Endodermal cell (in vitro differentiated cells): ENCODE results near the gene ARL2BP. TPM values are rescaled to one million over a fixed set of nuclear protein-coding genes. Genes with fewer than 3 reads are reported as not detected.
A peak's percentile ranks its signal among the peaks of the same experiment; 100 is the strongest.

Experiments used
- DNase-seq: peaks from one replicate; pipeline ENCODE4 v3.0.0-alpha.2; 2017
- H3K27ac ChIP-seq: 2 replicates; pipeline ENCODE4 v1.5.1; 2013; ENCODE audit warnings: mild to moderate bottlenecking, low read depth, low read length, moderate library complexity
- H3K27me3 ChIP-seq: 2 replicates; pipeline ENCODE4 v1.6.1; 2013; ENCODE audit warnings: mild to moderate bottlenecking, low read length, moderate library complexity; ENCODE audit not compliant: insufficient read depth, control insufficient read depth, poor library complexity, severe bottlenecking
- H3K36me3 ChIP-seq: 2 replicates; pipeline ENCODE4 v1.7.0; 2013; ENCODE audit warnings: mild to moderate bottlenecking, low read length, moderate library complexity; ENCODE audit not compliant: control insufficient read depth, insufficient read depth
- H3K4me1 ChIP-seq: one replicate; pipeline ENCODE4 v1.7.0; 2013; ENCODE audit warnings: low read length; ENCODE audit not compliant: control insufficient read depth, insufficient read depth
- H3K4me3 ChIP-seq: 2 replicates; pipeline ENCODE4 v1.5.1; 2013; ENCODE audit warnings: mild to moderate bottlenecking, low read length, moderate library complexity
- H3K9ac ChIP-seq: 2 replicates; pipeline ENCODE4 v1.6.1; 2013; ENCODE audit warnings: mild to moderate bottlenecking, low read length, moderate library complexity; ENCODE audit not compliant: poor library complexity, severe bottlenecking; ENCODE audit errors: extremely low read depth
- H3K9me3 ChIP-seq: 2 replicates; pipeline ENCODE4 v1.6.1; 2013; ENCODE audit warnings: mild to moderate bottlenecking, low read length, moderate library complexity; ENCODE audit not compliant: control insufficient read depth
- H3K27ac Mint-ChIP-seq: 2 replicates; pipeline ENCODE4 v1.8.0; 2020; ENCODE audit warnings: mixed read lengths
- H3K27me3 Mint-ChIP-seq: 2 replicates; pipeline ENCODE4 v1.8.0; 2021; ENCODE audit warnings: mild to moderate bottlenecking, mixed read lengths; ENCODE audit not compliant: insufficient read depth
- H3K36me3 Mint-ChIP-seq: 2 replicates; pipeline ENCODE4 v1.8.0; 2020; ENCODE audit warnings: low read depth, mixed read lengths
- H3K4me1 Mint-ChIP-seq: 2 replicates; pipeline ENCODE4 v1.8.0; 2020; ENCODE audit warnings: mixed read lengths
- H3K4me3 Mint-ChIP-seq: 2 replicates; pipeline ENCODE4 v1.8.0; 2020; ENCODE audit warnings: mild to moderate bottlenecking, moderate library complexity, mixed read lengths
- H3K9me3 Mint-ChIP-seq: 2 replicates; pipeline ENCODE4 v1.8.0; 2020; ENCODE audit warnings: mild to moderate bottlenecking, mixed read lengths
- CTCF ChIP-seq: fragments of 200-600 bp; sonication (generic); conservative IDR thresholded peaks from 2 replicates; pipeline ENCODE4 v1.5.0; 2021; ENCODE audit warnings: antibody characterized with exemption, mild to moderate bottlenecking
- WGBS, 2 experiments: methylation state at CpG; one replicate each; pipeline versions ENCODE4 v1.1.5 to v1.1.7; 2013; ENCODE audit warnings: missing lambda C conversion rate in 2 of 2, mixed read lengths in 1 of 2; ENCODE audit not compliant: insufficient coverage in 1 of 2, insufficient read length in 1 of 2; 5-methylcytosine and 5-hydroxymethylcytosine counted together
- total RNA-seq, 2 donors: library from RNA; stranded (reverse); fragmentation: NEBNext Ultra II Directional in 1 of 2; extraction: Animal tissue kit (Norgen Biotek cat#: 25700) in 1 of 2; gene quantifications; 2 replicates in 1 of 2; 3 replicates in 1 of 2; pipeline ENCODE4 v1.2.1, GENCODE V29; 2021

ARL2BP gene
- total RNA-seq, 2 donors from 2014 or later, result 22.6 to 31.3 TPM

GRCh38 chr16:57234707-57235092 lies 10.4 kb upstream of the ARL2BP start:
- DNase-seq, result no peak
- Mint-ChIP-seq H3K4me1 (no peaks in the 10 kb centered on the region), H3K27ac (no peak overlapping the region), H3K36me3 (peaks cover 75% of the 10 kb centered on the region), H3K4me3 (no peak overlapping the region), H3K9me3 (no peaks in the 10 kb centered on the region), H3K27me3 (no peaks in the 10 kb centered on the region)
- H3K36me3 ChIP-seq, result peaks cover 89% of the 10 kb centered on the region
- no peak overlapping the region for H3K27ac ChIP-seq
- H3K4me1 ChIP-seq, result no peaks in the 10 kb centered on the region
- no peak overlapping the region for H3K4me3 ChIP-seq
- no peak overlapping the region for H3K9ac ChIP-seq
- H3K9me3 ChIP-seq, result no peaks in the 10 kb centered on the region
- no peak for TF ChIP-seq CTCF
- H3K27me3 ChIP-seq, result no peaks in the 10 kb centered on the region

- Histone ChIP-seq H3K27ac (no peak overlapping the region), H3K9ac (no peak overlapping the region), H3K9me3 (no peaks in the 10 kb centered on the region), H3K4me3 (no peak overlapping the region), H3K4me1 (no peaks in the 10 kb centered on the region), H3K27me3 (no peaks in the 10 kb centered on the region), H3K36me3 (peaks cover 90% of the 10 kb centered on the region)
- H3K4me3 Mint-ChIP-seq, result no peak overlapping the region
- H3K27ac Mint-ChIP-seq, result peak overlapping the region; percentile 18
- no peak for TF ChIP-seq CTCF
- 88 to 93% methylated on average over 6 to 8 of the region's 8 CpGs for WGBS, 2 experiments
- H3K9me3 Mint-ChIP-seq, result no peaks in the 10 kb centered on the region
- peaks cover 75% of the 10 kb centered on the region for H3K36me3 Mint-ChIP-seq
- no peaks in the 10 kb centered on the region for H3K4me1 Mint-ChIP-seq
- no peak for DNase-seq
- no peaks in the 10 kb centered on the region for H3K27me3 Mint-ChIP-seq
These were observed 9.7 kb upstream of the ARL2BP start for GRCh38 chr16:57235128-57236021.

GRCh38 chr16:57236022-57236350 lies 9.1 kb upstream of the ARL2BP start:
- no peak overlapping the region for H3K4me3 Mint-ChIP-seq
- Histone ChIP-seq H3K27ac (no peak overlapping the region), H3K4me3 (no peak overlapping the region), H3K4me1 (no peaks in the 10 kb centered on the region), H3K9me3 (no peaks in the 10 kb centered on the region), H3K9ac (no peak overlapping the region), H3K27me3 (no peaks in the 10 kb centered on the region), H3K36me3 (peaks cover 88% of the 10 kb centered on the region)
- H3K36me3 Mint-ChIP-seq, result peaks cover 69% of the 10 kb centered on the region
- H3K27me3 Mint-ChIP-seq, result no peaks in the 10 kb centered on the region
- no peak for DNase-seq
- H3K4me1 Mint-ChIP-seq, result no peaks in the 10 kb centered on the region
- H3K9me3 Mint-ChIP-seq, result no peaks in the 10 kb centered on the region
- TF ChIP-seq CTCF, result no peak
- peak overlapping the region; percentile 18 for H3K27ac Mint-ChIP-seq
